ENCODE results near the gene DBP. TPM values are rescaled to one million over a fixed set of nuclear protein-coding genes. Genes with fewer than 3 reads are reported as not detected.
"Not testable (repeated sequence)": the region's sequence is repeated elsewhere in the genome, so short reads cannot be mapped to it uniquely, and the experiment has no call there.

The DBP gene
- total RNA-seq, 2 donors from 2014 or later: 6.9 to 14.6 TPM

DNA sequence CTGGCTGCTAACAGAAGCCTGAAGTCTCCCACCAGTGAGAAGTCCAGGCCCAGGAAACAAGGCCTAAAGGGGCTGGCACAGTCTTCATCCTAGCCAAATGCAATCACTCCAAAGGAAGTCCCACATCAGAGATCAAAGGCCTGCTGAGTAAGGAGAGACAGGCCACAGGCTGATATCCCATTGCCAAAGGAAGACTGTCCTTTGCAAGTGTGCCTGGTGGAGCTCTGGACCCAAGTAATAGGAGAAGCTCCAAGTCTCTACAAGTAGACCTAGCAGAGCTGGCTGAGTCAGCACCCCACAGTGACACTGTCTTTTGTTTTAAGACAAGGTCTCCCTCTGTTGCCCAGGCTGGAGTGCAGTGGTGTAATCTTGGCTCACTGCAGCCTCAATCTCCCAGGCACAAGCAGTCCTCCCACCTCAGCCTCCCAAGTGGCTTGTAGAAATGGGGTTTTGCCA, 4.5 kb downstream of the DBP start:
- no peak for ATAC-seq
- DNase-seq: no peak
- intact Hi-C loops (cut with DNase I, micrococcal nuclease): no loop called here

DNA sequence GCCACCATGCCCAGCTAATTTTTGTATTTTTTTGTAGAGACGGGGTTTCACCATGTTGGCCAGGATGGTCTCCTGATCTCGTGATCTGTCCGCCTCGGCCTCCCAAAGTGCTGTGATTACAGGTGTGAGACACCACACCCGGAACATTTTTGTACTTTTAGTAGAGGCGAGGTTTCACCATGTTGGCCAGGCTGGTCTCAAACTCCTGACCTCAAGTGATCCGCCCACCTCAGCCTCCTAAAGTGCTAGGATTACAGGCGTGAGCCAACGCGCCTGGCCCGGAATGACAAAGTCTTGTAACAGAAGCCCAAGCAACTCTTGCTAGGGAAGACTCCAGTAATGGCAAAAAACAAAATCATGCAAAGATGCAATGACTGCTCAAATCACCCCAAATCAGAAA, 4.9 kb downstream of the DBP start:
- DNase-seq; intact Hi-C loops (cut with DNase I, micrococcal nuclease); ATAC-seq: not testable (repeated sequence)

DNA sequence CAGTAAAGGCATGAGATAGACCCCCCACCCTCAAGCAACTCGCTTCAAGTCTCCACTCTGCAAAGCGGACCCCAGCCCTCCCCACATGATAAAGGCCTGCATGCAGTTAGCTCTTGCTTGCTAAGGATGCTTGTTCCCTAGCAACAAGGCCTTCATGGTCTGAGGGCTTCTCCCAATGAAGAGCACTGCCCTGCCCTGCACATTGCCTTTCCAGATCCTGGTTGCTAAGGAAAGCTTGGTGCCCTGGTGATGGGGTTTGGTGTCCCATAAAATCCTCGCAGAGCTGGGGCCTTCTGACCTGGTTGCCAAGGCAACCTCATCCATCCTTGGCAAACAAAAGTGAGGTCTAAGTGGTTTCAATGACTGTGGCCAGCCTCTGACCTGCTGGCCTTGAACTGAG, 6.0 kb downstream of the DBP start:
- intact Hi-C loops (cut with DNase I, micrococcal nuclease): no loop called here
- no peak for DNase-seq
- ATAC-seq: no peak

DNA sequence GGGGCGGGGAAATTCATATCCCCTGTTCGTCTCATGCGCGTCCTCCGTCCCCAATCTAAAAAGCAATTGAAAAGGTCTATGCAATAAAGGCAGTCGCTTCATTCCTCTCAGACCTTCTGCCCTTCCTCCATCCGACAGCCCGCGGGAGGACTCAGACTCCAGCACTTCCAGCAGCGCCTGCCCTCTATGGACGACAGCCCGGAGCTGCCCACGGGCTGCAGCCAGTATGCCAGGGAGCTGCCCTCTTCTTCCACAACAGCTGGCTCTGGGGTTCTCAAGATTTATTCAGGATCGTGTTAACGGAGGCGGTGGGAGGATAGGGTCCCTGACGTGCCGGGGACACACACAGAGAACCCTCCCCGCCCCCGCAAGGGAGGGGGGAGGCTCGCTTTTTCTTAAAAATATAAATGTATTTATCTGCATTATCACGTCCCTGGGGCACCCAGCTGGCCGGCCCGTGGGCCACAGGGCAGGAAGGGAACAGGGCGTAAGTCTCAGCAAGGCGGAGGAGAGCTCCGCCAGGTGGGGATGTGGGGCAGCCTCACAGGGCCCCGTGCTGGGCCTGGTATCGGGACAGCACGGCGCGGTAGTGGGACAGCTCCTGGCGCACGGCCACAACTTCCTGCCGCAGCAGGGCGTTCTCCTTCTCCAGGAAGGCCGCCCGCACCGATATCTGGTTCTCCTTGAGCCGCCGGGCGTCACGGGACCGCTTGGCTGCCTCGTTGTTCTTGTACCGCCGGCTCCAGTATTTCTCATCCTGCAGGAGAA, 6.7 kb downstream of the DBP start:
- DNase-seq (peak; percentile 72 to 81), ATAC-seq (peak; percentile 17)
- intact Hi-C loops (cut with DNase I, micrococcal nuclease): no loop called here

DNA sequence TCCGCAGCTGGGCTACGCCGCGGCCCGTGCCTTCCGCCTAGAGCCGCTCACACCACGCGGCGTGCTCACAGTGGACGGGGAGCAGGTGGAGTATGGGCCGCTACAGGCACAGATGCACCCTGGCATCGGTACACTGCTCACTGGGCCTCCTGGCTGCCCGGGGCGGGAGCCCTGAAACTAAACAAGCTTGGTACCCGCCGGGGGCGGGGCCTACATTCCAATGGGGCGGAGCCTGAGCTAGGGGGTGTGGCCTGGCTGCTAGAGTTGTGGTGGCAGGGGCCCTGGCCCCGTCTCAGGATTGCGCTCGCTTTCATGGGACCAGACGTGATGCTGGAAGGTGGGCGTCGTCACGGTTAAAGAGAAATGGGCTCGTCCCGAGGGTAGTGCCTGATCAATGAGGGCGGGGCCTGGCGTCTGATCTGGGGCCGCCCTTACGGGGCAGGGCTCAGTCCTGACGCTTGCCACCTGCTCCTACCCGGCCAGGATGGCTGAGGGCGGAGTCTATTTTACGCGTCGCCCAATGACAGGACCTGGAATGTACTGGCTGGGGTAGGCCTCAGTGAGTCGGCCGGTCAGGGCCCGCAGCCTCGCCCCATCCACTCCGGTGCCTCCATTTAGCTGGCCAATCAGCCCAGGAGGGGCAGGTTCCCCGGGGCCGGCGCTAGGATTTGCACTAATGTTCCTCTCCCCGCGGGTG, 7.4 kb downstream of the DBP start:
- ATAC-seq (peak; percentile 60), DNase-seq (peak; percentile 88 to 93)
- intact Hi-C loops (cut with DNase I, micrococcal nuclease): no loop called here

DNA sequence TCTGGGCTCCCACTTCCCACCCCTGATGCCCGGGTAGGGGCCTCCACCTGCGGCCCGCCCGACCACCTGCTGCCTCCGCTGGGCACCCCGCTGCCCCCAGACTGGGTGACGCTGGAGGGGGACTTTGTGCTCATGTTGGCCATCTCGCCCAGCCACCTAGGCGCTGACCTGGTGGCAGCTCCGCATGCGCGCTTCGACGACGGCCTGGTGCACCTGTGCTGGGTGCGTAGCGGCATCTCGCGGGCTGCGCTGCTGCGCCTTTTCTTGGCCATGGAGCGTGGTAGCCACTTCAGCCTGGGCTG, 7.9 kb downstream of the DBP start:
- intact Hi-C loops (cut with DNase I, micrococcal nuclease): no loop called here

DNA sequence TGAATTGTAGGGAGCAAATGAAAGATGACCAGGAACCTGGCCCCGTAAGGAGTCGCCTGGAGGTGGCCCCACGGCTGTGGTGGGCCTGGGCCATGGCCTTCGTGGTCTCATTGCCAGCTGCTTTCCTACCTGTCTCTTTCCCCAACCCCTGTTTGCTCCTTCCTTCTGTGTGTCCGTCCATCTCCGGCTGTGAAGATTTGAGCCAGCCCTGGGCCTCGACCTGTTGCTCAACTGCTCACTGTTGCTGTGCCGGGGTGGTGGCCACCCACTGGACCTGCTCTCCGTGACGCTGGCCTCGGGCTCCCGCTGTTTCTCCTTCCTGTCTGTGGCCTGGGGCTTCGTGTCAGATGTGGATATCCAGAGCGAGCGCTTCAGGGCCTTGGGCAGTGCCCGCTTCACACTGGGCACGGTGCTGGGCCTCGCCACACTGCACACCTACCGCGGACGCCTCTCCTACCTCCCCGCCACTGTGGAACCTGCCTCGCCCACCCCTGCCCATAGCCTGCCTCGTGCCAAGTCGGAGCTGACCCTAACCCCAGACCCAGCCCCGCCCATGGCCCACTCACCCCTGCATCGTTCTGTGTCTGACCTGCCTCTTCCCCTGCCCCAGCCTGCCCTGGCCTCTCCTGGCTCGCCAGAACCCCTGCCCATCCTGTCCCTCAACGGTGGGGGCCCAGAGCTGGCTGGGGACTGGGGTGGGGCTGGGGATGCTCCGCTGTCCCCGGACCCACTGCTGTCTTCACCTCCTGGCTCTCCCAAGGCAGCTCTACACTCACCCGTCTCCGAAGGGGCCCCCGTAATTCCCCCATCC, 8.5 kb downstream of the DBP start:
- peak in 1 of 2 donors; percentile 36 for DNase-seq
- intact Hi-C loops (cut with DNase I, micrococcal nuclease): no loop called here
- ATAC-seq: no peak

More for the DNA sequence above, 7.9 kb downstream of the DBP start:
- DNase-seq (no peak), ATAC-seq (no peak)

DNA sequence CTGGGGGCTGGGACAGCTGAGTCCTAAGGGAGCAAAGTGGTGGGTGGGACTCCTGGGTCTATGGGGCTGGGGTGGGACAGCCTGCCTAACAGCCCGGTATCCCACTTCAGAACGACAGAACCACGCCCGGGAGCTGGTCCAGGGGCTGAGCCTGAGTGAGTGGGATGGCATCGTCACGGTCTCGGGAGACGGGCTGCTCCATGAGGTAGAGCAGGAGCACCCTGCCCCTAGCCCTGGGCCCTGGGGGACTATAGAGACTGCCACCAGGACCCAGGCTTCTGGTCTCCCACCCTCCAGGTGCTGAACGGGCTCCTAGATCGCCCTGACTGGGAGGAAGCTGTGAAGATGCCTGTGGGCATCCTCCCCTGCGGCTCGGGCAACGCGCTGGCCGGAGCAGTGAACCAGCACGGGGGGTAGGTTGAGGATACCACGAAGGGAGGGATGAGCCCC, 9.3 kb downstream of the DBP start:
- DNase-seq: no peak
- intact Hi-C loops (cut with DNase I, micrococcal nuclease): no loop called here
- no peak for ATAC-seq

DNA sequence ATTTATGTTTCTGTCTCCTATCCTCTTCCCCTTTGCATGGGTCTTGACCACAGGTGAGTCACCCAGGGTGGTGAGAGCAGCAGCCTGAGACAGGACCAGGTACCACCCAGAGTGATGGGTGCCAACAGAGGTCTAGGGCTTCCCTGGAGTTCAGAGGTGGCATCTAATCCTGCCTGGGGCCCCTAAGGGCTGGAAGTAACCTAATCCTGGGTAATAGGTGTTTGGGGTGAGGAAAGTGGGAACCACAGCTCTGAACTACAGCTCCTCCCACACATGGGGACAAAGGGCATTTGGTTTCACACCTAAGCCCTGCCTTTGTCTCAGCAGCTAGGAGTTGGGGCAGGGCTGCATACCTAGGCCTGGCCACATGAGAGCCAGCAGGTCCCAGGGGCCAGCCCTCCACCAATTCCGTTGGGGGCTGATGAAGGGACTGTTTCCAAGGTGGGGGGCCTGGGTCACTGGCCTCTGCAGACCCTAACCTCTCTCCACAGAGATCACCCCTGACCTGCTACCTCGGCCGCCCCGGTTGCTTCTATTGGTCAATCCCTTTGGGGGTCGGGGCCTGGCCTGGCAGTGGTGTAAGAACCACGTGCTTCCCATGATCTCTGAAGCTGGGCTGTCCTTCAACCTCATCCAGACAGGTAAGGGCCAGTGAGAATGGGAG, 9.8 kb downstream of the DBP start:
- intact Hi-C loops (cut with DNase I, micrococcal nuclease): no loop called here
- ATAC-seq (peak; percentile 39), DNase-seq (peak; percentile 64 to 68)

DNA sequence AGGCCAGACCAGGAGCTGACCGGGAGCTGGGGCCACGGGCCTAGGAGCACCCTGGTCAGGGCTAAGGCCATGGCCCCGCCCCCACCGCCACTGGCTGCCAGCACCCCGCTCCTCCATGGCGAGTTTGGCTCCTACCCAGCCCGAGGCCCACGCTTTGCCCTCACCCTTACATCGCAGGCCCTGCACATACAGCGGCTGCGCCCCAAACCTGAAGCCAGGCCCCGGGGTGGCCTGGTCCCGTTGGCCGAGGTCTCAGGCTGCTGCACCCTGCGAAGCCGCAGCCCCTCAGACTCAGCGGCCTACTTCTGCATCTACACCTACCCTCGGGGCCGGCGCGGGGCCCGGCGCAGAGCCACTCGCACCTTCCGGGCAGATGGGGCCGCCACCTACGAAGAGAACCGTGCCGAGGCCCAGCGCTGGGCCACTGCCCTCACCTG, 11.3 kb downstream of the DBP start:
- intact Hi-C loops (cut with DNase I, micrococcal nuclease): no loop called here
- peak in 1 of 2 donors; percentile 50 for DNase-seq
- ATAC-seq: no peak

DNA sequence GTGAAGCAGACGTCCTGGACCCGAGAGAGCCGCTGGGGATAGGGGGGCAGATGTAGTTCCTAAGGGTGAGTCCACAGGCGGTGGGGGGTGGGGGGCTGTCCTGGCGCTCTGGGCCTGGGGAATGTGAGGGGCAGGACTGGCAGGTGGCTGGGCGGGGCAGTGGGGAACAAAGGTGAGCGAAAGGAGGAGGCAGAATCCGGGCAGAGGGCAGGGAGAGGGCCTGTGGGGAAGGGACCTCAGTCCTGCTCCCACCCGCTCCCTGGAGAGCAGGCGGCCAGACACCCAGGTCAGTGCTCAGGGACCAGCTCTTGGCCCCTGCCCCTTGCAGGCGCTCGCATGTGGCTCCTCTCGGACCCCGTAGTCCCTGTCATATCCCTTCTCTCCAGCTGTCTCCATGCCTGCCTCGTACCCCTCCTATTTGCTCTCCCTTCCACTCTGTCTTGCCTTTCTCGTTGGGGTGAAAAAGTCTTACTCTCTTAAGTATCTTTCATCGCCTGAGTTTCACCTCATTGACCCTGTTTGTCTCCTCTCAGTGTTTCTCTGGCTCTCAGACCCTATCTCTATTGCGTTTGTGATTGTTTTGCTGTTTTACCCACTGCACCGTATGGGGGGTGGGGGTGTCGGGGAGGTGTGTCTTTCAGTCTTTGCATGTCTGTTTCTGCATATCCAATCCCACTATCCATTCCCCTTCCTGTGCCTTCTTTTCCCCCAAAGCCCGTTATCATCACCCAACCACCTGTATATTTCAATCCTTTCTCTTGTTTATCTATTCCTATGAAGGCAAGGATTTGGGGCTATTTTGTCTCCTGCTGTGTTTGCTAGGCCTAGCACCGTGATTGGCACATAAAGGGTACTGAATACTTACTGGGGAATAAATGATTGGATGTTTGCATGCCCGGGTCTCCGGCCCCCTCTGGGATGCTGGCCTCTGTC, 12.1 kb downstream of the DBP start:
- intact Hi-C loops (cut with DNase I, micrococcal nuclease): no loop called here
- ATAC-seq (peak; percentile 60), DNase-seq (peak; percentile 80 to 84)

DNA sequence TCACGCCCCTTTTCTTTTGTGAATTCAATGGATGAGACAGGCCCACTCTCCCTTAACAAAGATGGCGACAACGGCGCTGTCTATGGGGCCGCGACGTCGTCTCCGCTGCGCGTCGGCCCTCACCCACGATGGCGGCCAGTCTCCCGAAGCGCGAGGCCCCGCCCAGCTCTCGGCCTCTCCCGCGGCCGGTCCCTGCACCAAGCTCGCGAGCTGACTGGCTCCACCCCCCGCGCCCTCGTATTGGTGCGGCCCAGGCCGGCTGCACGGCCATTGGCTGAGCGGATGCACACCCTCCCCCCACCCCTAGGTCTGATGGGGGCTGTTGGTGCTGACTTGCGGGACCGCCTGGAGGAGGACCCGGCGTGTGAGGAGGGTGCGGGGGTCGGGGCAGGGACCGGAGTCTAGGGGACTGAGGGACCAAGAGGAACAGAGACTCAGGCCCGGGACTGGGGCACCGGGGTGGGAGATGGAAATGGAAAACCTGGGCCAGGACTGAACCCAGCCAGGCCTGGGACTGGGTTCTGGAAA, 13.0 kb downstream of the DBP start:
- DNase-seq (peak; percentile 99), ATAC-seq (peak; percentile 70)
- intact Hi-C loops (cut with DNase I, micrococcal nuclease): no loop called here

DNA sequence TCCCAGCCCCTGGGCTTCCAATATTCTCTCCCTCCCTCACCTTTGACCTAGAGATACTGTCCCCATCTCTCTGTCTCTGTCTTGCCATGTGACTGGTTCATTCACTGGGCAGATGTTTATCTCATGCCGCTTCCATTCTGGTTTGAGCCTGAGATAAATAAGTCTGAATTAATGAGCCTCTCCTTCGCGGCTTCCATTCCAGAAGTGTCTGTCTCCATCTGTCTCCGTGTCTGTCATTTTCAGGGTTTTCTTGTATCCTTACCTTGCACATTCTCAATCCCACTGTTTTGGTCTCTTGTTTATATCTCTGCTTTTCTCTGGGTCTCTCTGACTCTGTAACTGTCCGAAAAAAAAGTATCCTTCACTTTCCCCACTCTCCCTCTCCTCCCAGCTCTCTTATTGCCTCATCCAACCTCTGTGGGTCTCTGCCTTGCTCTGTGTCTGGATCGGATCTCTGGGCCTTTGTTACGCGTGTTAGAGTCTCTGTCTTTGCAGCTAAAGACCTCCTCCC, 13.6 kb downstream of the DBP start:
- no peak for DNase-seq
- intact Hi-C loops (cut with DNase I, micrococcal nuclease): no loop called here
- ATAC-seq: no peak

DNA sequence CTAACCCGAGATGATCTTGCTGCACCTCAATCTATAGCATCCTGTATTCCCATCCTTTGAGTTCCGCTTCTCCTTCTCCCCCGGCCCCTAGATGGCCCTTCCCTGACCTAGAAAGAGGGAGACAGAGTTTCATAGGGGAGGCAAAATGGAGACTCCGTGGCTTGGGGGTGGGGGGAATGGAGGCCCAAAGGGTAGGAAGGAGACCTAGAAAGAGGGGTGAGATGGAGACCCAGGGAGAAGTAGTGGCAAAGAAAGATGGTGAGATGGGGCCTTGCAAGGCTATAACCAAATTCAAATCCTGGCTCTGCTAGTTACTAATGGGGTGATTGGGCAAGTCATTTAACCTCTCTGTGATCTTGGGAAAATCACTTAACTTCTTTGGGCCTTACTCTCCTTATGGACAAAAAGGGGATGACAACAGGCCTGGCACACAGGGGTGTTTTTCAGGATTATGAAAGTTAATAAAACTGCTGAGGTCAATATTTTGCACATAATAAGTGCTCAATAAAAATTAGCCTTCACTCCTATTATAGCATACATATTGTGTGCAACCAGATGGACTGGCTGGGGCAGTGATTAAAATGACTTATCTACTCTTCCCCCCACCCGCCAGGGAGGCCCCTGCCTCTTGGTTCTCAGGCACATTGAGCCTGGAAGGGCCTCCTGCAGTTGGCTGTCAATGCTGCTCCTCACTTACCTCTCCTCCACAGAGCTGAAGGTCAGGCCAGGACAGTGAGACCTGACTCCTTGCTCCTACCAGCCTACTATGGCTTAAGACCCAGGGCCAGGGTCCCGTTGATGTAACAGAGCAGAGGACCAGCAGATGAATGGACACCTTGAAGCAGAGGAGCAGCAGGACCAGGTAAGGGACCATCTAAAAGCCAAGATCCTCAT, 17.2 kb downstream of the DBP start:
- intact Hi-C loops (cut with DNase I, micrococcal nuclease): no loop called here
- DNase-seq: no peak
- no peak for ATAC-seq

DNA sequence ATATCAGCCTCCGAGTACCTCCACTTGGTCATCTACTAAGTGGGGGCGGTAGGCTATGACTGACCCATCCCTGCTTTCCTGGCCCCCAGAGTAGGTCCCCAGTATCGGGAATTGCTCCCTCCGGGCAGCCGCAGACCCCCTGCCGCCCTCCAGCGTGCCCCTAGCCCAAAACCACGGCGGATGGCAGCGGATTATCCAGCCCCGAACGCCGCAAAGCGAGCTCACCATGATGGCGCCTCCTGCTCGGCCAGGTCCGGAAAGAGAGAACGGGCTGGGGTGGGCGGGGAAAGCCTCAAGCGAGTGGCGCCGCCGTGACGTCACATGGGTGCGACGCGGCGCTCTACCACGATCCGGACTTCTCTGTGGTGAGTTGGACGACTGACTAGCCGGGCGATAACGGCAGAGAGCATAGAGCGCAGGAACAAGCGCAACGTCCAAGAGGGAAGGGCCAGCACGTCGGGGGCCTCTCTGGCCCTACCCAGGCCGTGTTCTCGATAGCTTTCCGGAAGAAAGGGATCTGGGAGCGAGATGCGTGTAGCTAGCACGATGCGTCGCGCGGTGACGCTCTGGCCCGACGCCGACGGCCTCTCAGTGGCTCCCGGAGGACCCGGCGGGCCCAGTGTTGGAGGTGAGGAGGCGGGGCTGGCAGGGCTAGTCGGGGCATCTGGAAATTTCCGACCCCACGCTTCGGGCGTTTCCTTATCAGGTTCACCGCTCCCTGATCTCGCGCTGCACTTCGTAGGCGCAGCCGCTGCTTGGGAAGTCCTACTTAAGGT, 18.1 kb downstream of the DBP start, which contains the start of the genes RPL18 and SPHK2:
Gene RPL18, minus strand, starts transcription at position 263 of the 776 bp plus-strand sequence. Its CDS starts 35 bp downstream, at position 228.
Gene SPHK2, plus strand, starts transcription at position 591 of the 776 bp plus-strand sequence. CDS start 1,009 bp downstream, outside the sequence.
- DNase-seq: peak; percentile 96 to 99
- ATAC-seq: peak; percentile 63
- intact Hi-C loops (cut with DNase I, micrococcal nuclease): no loop called here
